ENCODE measurements around the gene GCNT1. TPM values are rescaled to one million over a fixed set of nuclear protein-coding genes. Genes with fewer than 3 reads are reported as not detected.
"Not testable (repeated sequence)": the region's sequence is repeated elsewhere in the genome, so short reads cannot be mapped to it uniquely, and the experiment has no call there.

Gene GCNT1
- total RNA-seq, 1 donor from 2014 or later = 3.0 TPM

GRCh38 chr9:76475686-76476085 is 16.7 kb downstream of the GCNT1 start:
- DNase-seq = no peak
- intact Hi-C loops (cut with DNase I) = no loop called here
- ATAC-seq (ENCODE audit: poor library complexity) = peak; percentile 43

- intact Hi-C loops (cut with DNase I); DNase-seq; ATAC-seq (ENCODE audit: poor library complexity): not testable (repeated sequence)
Observed at GRCh38 chr9:76477818-76478217, 18.8 kb downstream of the GCNT1 start.

- ATAC-seq (ENCODE audit: poor library complexity) (no peak), DNase-seq (no peak)
- intact Hi-C loops (cut with DNase I) = no loop called here
Observed at GRCh38 chr9:76478226-76478625, 19.2 kb downstream of the GCNT1 start.

GRCh38 chr9:76479337-76479736 is 20.4 kb downstream of the GCNT1 start:
- DNase-seq; intact Hi-C loops (cut with DNase I); ATAC-seq (ENCODE audit: poor library complexity): not testable (repeated sequence)

- DNase-seq (no peak), ATAC-seq (ENCODE audit: poor library complexity) (no peak)
- intact Hi-C loops (cut with DNase I) = no loop called here
Observed at GRCh38 chr9:76486151-76486550, 27.2 kb downstream of the GCNT1 start.

- intact Hi-C loops (cut with DNase I) = no loop called here
- no peak for DNase-seq
- no peak for ATAC-seq (ENCODE audit: poor library complexity)
Observed at GRCh38 chr9:76490249-76490990, 31.4 kb downstream of the GCNT1 start.

- DNase-seq; ATAC-seq (ENCODE audit: poor library complexity); intact Hi-C loops (cut with DNase I): not testable (repeated sequence)
Observed at GRCh38 chr9:76491056-76491455, 32.1 kb downstream of the GCNT1 start.

- ATAC-seq (ENCODE audit: poor library complexity); DNase-seq; intact Hi-C loops (cut with DNase I): not testable (repeated sequence)
Observed at GRCh38 chr9:76493496-76493895, 34.5 kb downstream of the GCNT1 start.

- ATAC-seq (ENCODE audit: poor library complexity) (no peak), DNase-seq (no peak)
- intact Hi-C loops (cut with DNase I) = no loop called here
Observed at GRCh38 chr9:76500061-76500460, 41.1 kb downstream of the GCNT1 start.

GRCh38 chr9:76502746-76503145 is 43.8 kb downstream of the GCNT1 start:
- intact Hi-C loops (cut with DNase I) = no loop called here
- ATAC-seq (ENCODE audit: poor library complexity) (no peak), DNase-seq (no peak)

- intact Hi-C loops (cut with DNase I) = no loop called here
- no peak for DNase-seq
- no peak for ATAC-seq (ENCODE audit: poor library complexity)
Observed at GRCh38 chr9:76510041-76510440, 51.1 kb downstream of the GCNT1 start.

- intact Hi-C loops (cut with DNase I) = no loop called here
- no peak for DNase-seq
- ATAC-seq (ENCODE audit: poor library complexity) = no peak
Observed at GRCh38 chr9:76510446-76510845, 51.5 kb downstream of the GCNT1 start.

GRCh38 chr9:76512826-76513225 is 53.8 kb downstream of the GCNT1 start:
- ATAC-seq (ENCODE audit: poor library complexity) (no peak), DNase-seq (no peak)
- intact Hi-C loops (cut with DNase I) = no loop called here

GRCh38 chr9:76516350-76516749 is 57.4 kb downstream of the GCNT1 start:
- DNase-seq (no peak), ATAC-seq (ENCODE audit: poor library complexity) (no peak)
- intact Hi-C loops (cut with DNase I) = no loop called here

- intact Hi-C loops (cut with DNase I) = no loop called here
- ATAC-seq (ENCODE audit: poor library complexity) (no peak), DNase-seq (no peak)
Observed at GRCh38 chr9:76516871-76517270, 57.9 kb downstream of the GCNT1 start.

GRCh38 chr9:76519075-76519835 is 60.3 kb downstream of the GCNT1 start:
- ATAC-seq (ENCODE audit: poor library complexity) (no peak), DNase-seq (no peak)
- intact Hi-C loops (cut with DNase I) = no loop called here

GRCh38 chr9:76521244-76521681 is 62.3 kb downstream of the GCNT1 start:
- intact Hi-C loops (cut with DNase I) = no loop called here
- ATAC-seq (ENCODE audit: poor library complexity) = no peak
- DNase-seq = no peak

GRCh38 chr9:76521906-76522305 is 62.9 kb downstream of the GCNT1 start:
- intact Hi-C loops (cut with DNase I) = no loop called here
- ATAC-seq (ENCODE audit: poor library complexity) (no peak), DNase-seq (no peak)

GRCh38 chr9:76523617-76524200 is 64.7 kb downstream of the GCNT1 start:
- intact Hi-C loops (cut with DNase I); DNase-seq; ATAC-seq (ENCODE audit: poor library complexity): not testable (repeated sequence)

GRCh38 chr9:76525196-76525595 is 66.2 kb downstream of the GCNT1 start:
- no peak for ATAC-seq (ENCODE audit: poor library complexity)
- DNase-seq = no peak
- intact Hi-C loops (cut with DNase I) = no loop called here

All from Right ventricle myocardium superior (tissue), 1 donor.